DND-41 (cell line): Measurements from ENCODE around the gene RBM10.

Experiments used
- ATAC-seq: fragments of 200-7000 bp; cut with Tn5 transposase; 3 replicates; pipeline ENCODE4 v1.9.1; 2021; ENCODE audit warnings: low read depth; ENCODE audit not compliant: insufficient read depth
- DNase-seq: peaks from one replicate; pipeline ENCODE4 v3.0.0-alpha.2; 2020
- H2AFZ ChIP-seq: 2 replicates; pipeline ENCODE4 v1.6.0; 2012; ENCODE audit warnings: low read depth, low read length
- H3K27ac ChIP-seq: 2 replicates; pipeline ENCODE4 v1.5.1; 2012; ENCODE audit warnings: low read length, inconsistent platforms
- H3K27me3 ChIP-seq: fragments of 200-600 bp; sonication (generic); 2 replicates; pipeline ENCODE4 v1.6.0; 2012; ENCODE audit warnings: low read length, mild to moderate bottlenecking, inconsistent platforms; ENCODE audit not compliant: insufficient read depth, poor library complexity
- H3K36me3 ChIP-seq: 2 replicates; pipeline ENCODE4 v1.5.1; 2012; ENCODE audit warnings: low read length, inconsistent platforms; ENCODE audit not compliant: insufficient read depth
- H3K4me1 ChIP-seq: 2 replicates; pipeline ENCODE4 v1.5.1; 2012; ENCODE audit warnings: mild to moderate bottlenecking, low read length; ENCODE audit not compliant: insufficient read depth
- H3K4me2 ChIP-seq: 2 replicates; pipeline ENCODE4 v1.6.0; 2012; ENCODE audit warnings: mild to moderate bottlenecking, moderate library complexity, low read length, inconsistent platforms; ENCODE audit not compliant: insufficient read depth
- H3K4me3 ChIP-seq, 2 experiments: fragments of 200-600 bp in 1 of 2; shearing (Covaris generic) in 1 of 2; 2 replicates each; pipeline ENCODE4 v1.5.1; 2012 to 2016; ENCODE audit warnings: inconsistent platforms in 2 of 2, low read length in 2 of 2, mild to moderate bottlenecking in 2 of 2, low read depth in 1 of 2, moderate library complexity in 1 of 2
- H3K79me2 ChIP-seq: 2 replicates; pipeline ENCODE4 v1.6.0; 2012; ENCODE audit warnings: low read length, inconsistent platforms; ENCODE audit not compliant: insufficient read depth
- H3K9ac ChIP-seq: 2 replicates; pipeline ENCODE4 v1.6.0; 2012; ENCODE audit warnings: low read depth, mild to moderate bottlenecking, inconsistent platforms, low read length, moderate library complexity
- H3K9me3 ChIP-seq: 2 replicates; pipeline ENCODE4 v1.5.1; 2012; ENCODE audit warnings: low read length, moderate library complexity, mild to moderate bottlenecking, inconsistent platforms; ENCODE audit not compliant: insufficient read depth, severe bottlenecking
- H4K20me1 ChIP-seq: 2 replicates; pipeline ENCODE4 v1.6.0; 2012; ENCODE audit warnings: low read length; ENCODE audit not compliant: insufficient read depth
- CTCF ChIP-seq: IDR thresholded peaks from 2 replicates; pipeline ENCODE4 v1.5.1; 2012; ENCODE audit warnings: borderline replicate concordance, low read length, moderate library complexity, mild to moderate bottlenecking; ENCODE audit not compliant: poor library complexity, severe bottlenecking; ENCODE audit errors: extremely low read depth
- EZH2 ChIP-seq: IDR thresholded peaks from 3 replicates; pipeline ENCODE4 v1.6.1; 2012; ENCODE audit warnings: borderline replicate concordance, low read depth, mild to moderate bottlenecking, moderate library complexity, low read length, inconsistent platforms; ENCODE audit not compliant: severe bottlenecking

RBM10 gene

GRCh38 chrX:47234583-47234982, 89.6 kb downstream of the RBM10 start:
- Histone ChIP-seq H3K9ac (peak overlapping the region; percentile 88), H3K4me1 (peaks cover 36% of the 10 kb centered on the region), H3K27me3 (no peaks in the 10 kb centered on the region), H4K20me1 (peaks cover 17% of the 10 kb centered on the region), H3K4me3 (peak overlapping the region; percentile 57 to 76; a peak in 2 of 4 replicates), H3K9me3 (no peaks in the 10 kb centered on the region), H3K4me2 (peak overlapping the region; percentile 63), H3K79me2 (peaks cover 63% of the 10 kb centered on the region), H2AFZ (no peak overlapping the region), H3K27ac (no peak overlapping the region), H3K36me3 (peaks cover 19% of the 10 kb centered on the region)
- TF ChIP-seq CTCF (no peak), EZH2 (no peak)
- ATAC-seq (no peak), DNase-seq (no peak)

- TF ChIP-seq EZH2: no peak
- no peak for TF ChIP-seq CTCF
Measured at GRCh38 chrX:47235691-47236103, 90.7 kb downstream of the RBM10 start.

More at GRCh38 chrX:47235691-47236103, 90.7 kb downstream of the RBM10 start:
- Histone ChIP-seq H3K36me3 (peaks cover 29% of the 10 kb centered on the region), H3K9ac (no peak overlapping the region), H3K27me3 (no peaks in the 10 kb centered on the region), H2AFZ (no peak overlapping the region), H3K4me1 (peaks cover 36% of the 10 kb centered on the region), H4K20me1 (peaks cover 28% of the 10 kb centered on the region), H3K27ac (no peak overlapping the region), H3K79me2 (peaks cover 67% of the 10 kb centered on the region), H3K4me2 (peak overlapping the region; percentile 63; the same call in 1 of the 2 replicates), H3K4me3 (no peak overlapping the region), H3K9me3 (no peaks in the 10 kb centered on the region)
- DNase-seq (no peak), ATAC-seq (no peak)
